Limb (tissue), 2 donors: ENCODE results near the gene HAUS2.

Experiments
- DNase-seq, 2 donors: peaks; one replicate each; pipeline ENCODE4 v3.0.0-alpha.2; 2016; ENCODE audit errors: extremely low spot score in 2 of 2

Gene HAUS2

GRCh38 chr15:42605796-42606195 is 57.2 kb downstream of the HAUS2 start:
- DNase-seq: no peak

GRCh38 chr15:42608110-42608531 is 59.5 kb downstream of the HAUS2 start:
- DNase-seq: no peak

- no peak for DNase-seq
Measured at GRCh38 chr15:42608752-42609488, 60.3 kb downstream of the HAUS2 start.

- no peak for DNase-seq
Measured at GRCh38 chr15:42611532-42611931, 62.9 kb downstream of the HAUS2 start.

GRCh38 chr15:42612367-42612912 is 63.8 kb downstream of the HAUS2 start:
- no peak for DNase-seq

GRCh38 chr15:42616107-42616506 is 67.5 kb downstream of the HAUS2 start:
- no peak for DNase-seq
